GM12873 (cell line): Measurements from ENCODE around the gene PIAS2.

ENCODE experiments used
- CTCF ChIP-seq: IDR thresholded peaks from 2 replicates; pipeline ENCODE4 v1.5.1; 2012; ENCODE audit warnings: low read depth, mild to moderate bottlenecking, moderate library complexity, low read length, control low read depth; ENCODE audit not compliant: insufficient read depth; ENCODE audit errors: missing control alignments

The PIAS2 gene

GRCh38 chr18:46787674-46788073, 129.6 kb downstream of the PIAS2 start:
- TF ChIP-seq CTCF, result no peak

- no peak for TF ChIP-seq CTCF
Observed at GRCh38 chr18:46772357-46772756, 144.9 kb downstream of the PIAS2 start.

GRCh38 chr18:46771141-46771540, 146.2 kb downstream of the PIAS2 start:
- no peak for TF ChIP-seq CTCF

GRCh38 chr18:46770708-46771107, 146.6 kb downstream of the PIAS2 start:
- no peak for TF ChIP-seq CTCF

GRCh38 chr18:46768166-46768921, 149.0 kb downstream of the PIAS2 start:
- TF ChIP-seq CTCF, result no peak

- TF ChIP-seq CTCF, result no peak
Observed at GRCh38 chr18:46767217-46767616, 150.1 kb downstream of the PIAS2 start.

- no peak for TF ChIP-seq CTCF
Observed at GRCh38 chr18:46764586-46764985, 152.7 kb downstream of the PIAS2 start.
